Endothelial cell of umbilical vein (primary cell): ENCODE measurements around the gene DPYSL4. TPM values are rescaled to one million over a fixed set of nuclear protein-coding genes. Genes with fewer than 3 reads are reported as not detected.

Experiments
- BruUV-seq: library from RNA; stranded (reverse); fragments of 400-500 nt; replicated peaks from 2 replicates; lab custom pipeline; 2021; lab: Mats Ljungman, UMichigan
- CTCF ChIA-PET: fragments of 300-600, 350-600 bp; sonication (Branson Sonifier 250); formaldehyde crosslinking; loops from one replicate; lab custom pipeline; 2021; ENCODE audit warnings: antibody characterized with exemption, inconsistent platforms; lab: Charles Lee
- POLR2A ChIA-PET: fragments of 300-600, 350-600 bp; sonication (Branson Sonifier 250); formaldehyde crosslinking; loops from one replicate; lab custom pipeline; 2021; ENCODE audit warnings: antibody characterized with exemption, inconsistent platforms; lab: Charles Lee
- DNase-seq: peaks from one replicate; pipeline ENCODE4 v3.0.0-alpha.2; 2011; ENCODE audit warnings: low read depth, low spot score
- FAIRE-seq: peaks from 2 replicates; lab custom pipeline; 2011; peaks lifted over from hg19 to GRCh38; lab: Jason Lieb, UNC
- H2AFZ ChIP-seq: 2 replicates; pipeline ENCODE4 v1.6.0; 2012; ENCODE audit warnings: low read depth, low read length, control low read depth, inconsistent platforms
- H3K27ac ChIP-seq: 2 replicates; pipeline ENCODE4 v1.5.1; 2011; ENCODE audit warnings: low read depth, mild to moderate bottlenecking, control low read depth, low read length, moderate library complexity; ENCODE audit not compliant: insufficient read depth
- H3K27me3 ChIP-seq, 2 experiments: 2 replicates each; pipeline versions ENCODE4 v1.6.0 to v1.6.1; 2011; ENCODE audit warnings: low read length in 2 of 2, mixed read lengths in 1 of 2; ENCODE audit not compliant: control insufficient read depth in 2 of 2, insufficient read depth in 2 of 2
- H3K36me3 ChIP-seq, 2 experiments: 2 replicates in 1 of 2; 3 replicates in 1 of 2; pipeline ENCODE4 v1.5.1; 2011; ENCODE audit warnings: low read length in 2 of 2, mild to moderate bottlenecking in 1 of 2, moderate library complexity in 1 of 2; ENCODE audit not compliant: control insufficient read depth in 2 of 2, insufficient read depth in 2 of 2; ENCODE audit errors: extremely low read depth in 1 of 2
- H3K4me1 ChIP-seq: 3 replicates; pipeline ENCODE4 v1.5.1; 2011; ENCODE audit warnings: mild to moderate bottlenecking, low read length; ENCODE audit not compliant: control insufficient read depth, insufficient read depth; ENCODE audit errors: extremely low read depth
- H3K4me2 ChIP-seq: 2 replicates; pipeline ENCODE4 v1.6.1; 2011; ENCODE audit warnings: low read length, control low read depth, mixed read lengths; ENCODE audit not compliant: insufficient read depth
- H3K4me3 ChIP-seq, 3 experiments: fragments of 200-600 bp in 1 of 3; sonication (generic), shearing (Covaris generic) in 1 of 3; replicated peaks in 1 of 3; 2 replicates each; pipeline ENCODE4 v1.5.1; 2011 to 2016; ENCODE audit warnings: control low read depth in 3 of 3, low read length in 3 of 3, mild to moderate bottlenecking in 2 of 3, inconsistent platforms in 1 of 3, low read depth in 1 of 3, moderate library complexity in 1 of 3; ENCODE audit not compliant: insufficient read depth in 1 of 3
- H3K79me2 ChIP-seq: 2 replicates; pipeline ENCODE4 v1.6.0; 2012; ENCODE audit warnings: low read length, inconsistent platforms; ENCODE audit not compliant: control insufficient read depth, insufficient read depth
- H3K9ac ChIP-seq: replicated peaks from 2 replicates; pipeline ENCODE3; 2011; ENCODE audit warnings: low read length, control low read depth; ENCODE audit not compliant: insufficient read depth; ENCODE audit errors: extremely low read depth
- H3K9me1 ChIP-seq: replicated peaks from 3 replicates; pipeline ENCODE4 v1.6.0; 2011; ENCODE audit warnings: mild to moderate bottlenecking, low read length; ENCODE audit not compliant: control insufficient read depth, insufficient read depth; ENCODE audit errors: extremely low read depth
- H3K9me3 ChIP-seq: replicated peaks from 2 replicates; pipeline ENCODE4 v1.5.1; 2012; ENCODE audit warnings: low read length, inconsistent platforms; ENCODE audit not compliant: control insufficient read depth, insufficient read depth
- H4K20me1 ChIP-seq: replicated peaks from 2 replicates; pipeline ENCODE3; 2011; ENCODE audit warnings: mild to moderate bottlenecking, low read length; ENCODE audit not compliant: control insufficient read depth, insufficient read depth; ENCODE audit errors: extremely low read depth
- CTCF ChIP-seq, 2 donors: IDR thresholded peaks; 1 replicate in 1 of 2; 2 replicates in 1 of 2; pipeline ENCODE4 v1.5.1; 2011; ENCODE audit warnings: low read length in 2 of 2, mild to moderate bottlenecking in 2 of 2, moderate library complexity in 2 of 2, control low read depth in 1 of 2, inconsistent platforms in 1 of 2, low read depth in 1 of 2; ENCODE audit not compliant: insufficient read depth in 1 of 2; ENCODE audit errors: extremely low read depth in 1 of 2
- EZH2 ChIP-seq: IDR thresholded peaks from 2 replicates; pipeline ENCODE4 v1.6.1; 2012; ENCODE audit warnings: borderline replicate concordance, low read depth, mild to moderate bottlenecking, moderate library complexity, low read length, inconsistent platforms; ENCODE audit not compliant: severe bottlenecking
- FOS ChIP-seq: IDR thresholded peaks from 2 replicates; pipeline ENCODE4 v1.6.1; 2011; ENCODE audit warnings: mild to moderate bottlenecking, low read length, moderate library complexity, borderline replicate concordance; ENCODE audit not compliant: insufficient read depth
- GATA2 ChIP-seq: IDR thresholded peaks from 2 replicates; pipeline ENCODE4 v1.7.0; 2011; ENCODE audit warnings: low read depth, mild to moderate bottlenecking, moderate library complexity, mixed read lengths, low read length; ENCODE audit not compliant: insufficient read length, insufficient read depth
- JUN ChIP-seq: IDR thresholded peaks from 2 replicates; pipeline ENCODE4 v1.6.1; 2011; ENCODE audit warnings: borderline replicate concordance, low read depth; ENCODE audit not compliant: insufficient read length, insufficient read depth
- MYC ChIP-seq: IDR thresholded peaks from one replicate; pipeline ENCODE4 v1.6.1; 2011; ENCODE audit warnings: mild to moderate bottlenecking, low read depth, low read length
- POLR2A ChIP-seq: IDR thresholded peaks from 2 replicates; pipeline ENCODE4 v1.6.1; 2012; ENCODE audit warnings: low read depth, mild to moderate bottlenecking, control low read depth, low read length
- POLR2AphosphoS5 ChIP-seq: IDR thresholded peaks from 2 replicates; pipeline ENCODE4 v1.6.1; 2012; ENCODE audit warnings: low read depth, mild to moderate bottlenecking, control low read depth, low read length, moderate library complexity; ENCODE audit not compliant: insufficient read depth
- dilution Hi-C: fragments of 300-500 bp; cut with MboI; formaldehyde crosslinking; loops from one replicate; pipeline ENCODE4 v1.15.0; 2019; ENCODE audit warnings: low sequenced_read_pairs; ENCODE audit not compliant: extremely low pct_ligation_motif_present
- intact Hi-C: fragments of 100-400 bp; cut with micrococcal nuclease; formaldehyde crosslinking; loops from one replicate; pipeline ENCODE4 v1.10.0; 2022
- polyA plus RNA-seq, 4 experiments: library from polyadenylated mRNA; depleted of rRNA in 3 of 4; stranded (reverse) in 3 of 4; unstranded in 1 of 4; fragments of >200 nt; gene quantifications; 2 replicates each; pipeline versions ENCODE4 v1.2.1 to v1.2.3, GENCODE V29; 2011 to 2012; ENCODE audit warnings: missing spikeins in 1 of 4
- total RNA-seq: library from RNA; stranded (reverse); gene quantifications from 2 replicates; pipeline ENCODE4 v1.2.3, GENCODE V29; 2021
- TF ChIP-seq, protein P1 (sequence below): IDR thresholded peaks from 2 replicates; pipeline ENCODE4 v1.6.1; 2011; ENCODE audit not compliant: insufficient read depth, insufficient read length

The DPYSL4 gene
- total and polyA plus RNA-seq, 2 donors (not counting 3 experiments of a cell fraction or from before 2014, with no cell fraction given) = 27.1 to 60.0 TPM

- no peak overlapping the region for H3K27ac ChIP-seq
- H3K79me2 ChIP-seq = no peaks in the 10 kb centered on the region
- ChIA-PET POLR2A (no interaction called here), CTCF (no interaction called here)
- no peaks in the 10 kb centered on the region for H3K27me3 ChIP-seq
- no peak overlapping the region for H3K4me2 ChIP-seq
- no TSS peak for BruUV-seq
- H2AFZ ChIP-seq = no peak overlapping the region
- DNase-seq (no peak), FAIRE-seq (no peak)
- no peaks in the 10 kb centered on the region for H3K4me1 ChIP-seq
- no peak overlapping the region for H3K4me3 ChIP-seq
- intact Hi-C loops = no loop called here
- no peaks in the 10 kb centered on the region for H3K36me3 ChIP-seq
- H4K20me1 ChIP-seq = no peaks in the 10 kb centered on the region
- no peaks in the 10 kb centered on the region for H3K9me3 ChIP-seq
- no peak overlapping the region for H3K9ac ChIP-seq
- H3K9me1 ChIP-seq = no peaks in the 10 kb centered on the region
- TF ChIP-seq POLR2AphosphoS5 (no peak), CTCF (IDR thresholded peaks at IDR 0.05; ENCODE audit: extremely low read depth in 1 of 2, insufficient read depth in 1 of 2, low read depth in 1 of 2, low read length in 2 of 2) (no peak), FOS (no peak), MYC (no peak), JUN (no peak), POLR2A (no peak), EZH2 (no peak), GATA2 (no peak)
- TF ChIP-seq, protein P1, sequence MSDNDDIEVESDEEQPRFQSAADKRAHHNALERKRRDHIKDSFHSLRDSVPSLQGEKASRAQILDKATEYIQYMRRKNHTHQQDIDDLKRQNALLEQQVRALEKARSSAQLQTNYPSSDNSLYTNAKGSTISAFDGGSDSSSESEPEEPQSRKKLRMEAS = no peak
- dilution Hi-C loops = no loop called here
Measured at GRCh38 chr10:132241496-132241895, 54.7 kb downstream of the DPYSL4 start.
